Renal cortex interstitium (tissue), 11 donors: ENCODE measurements around the gene LRIT2. TPM values are rescaled to one million over a fixed set of nuclear protein-coding genes. Genes with fewer than 3 reads are reported as not detected.

Experiments used
- DNase-seq, 11 donors: peaks; one replicate each; pipeline ENCODE4 v3.0.0-alpha.2; 2013; ENCODE audit warnings: low read depth in 9 of 11, low spot score in 4 of 11; ENCODE audit errors: extremely low read depth in 1 of 11
- polyA plus RNA-seq, 3 donors: library from polyadenylated mRNA; unstranded; fragments of 120-200 nt; gene quantifications; one replicate each; pipeline ENCODE4 v1.2.1, GENCODE V29; 2013; ENCODE audit not compliant: insufficient read length in 3 of 3

LRIT2 gene
- polyA plus RNA-seq, 3 donors: not detected

- DNase-seq: no peak
These were observed 22.2 kb upstream of the LRIT2 start for GRCh38 chr10:84247496-84247895.

GRCh38 chr10:84244651-84245270 is 19.4 kb upstream of the LRIT2 start, which contains the start of gene RGR:
RGR (plus strand) TSS chr10:84245053; CDS start chr10:84245091, 38 bp downstream.
- no peak for DNase-seq

GRCh38 chr10:84243759-84244158 is 18.4 kb upstream of the LRIT2 start:
- DNase-seq: no peak

- no peak for DNase-seq
These were observed 15.9 kb upstream of the LRIT2 start, which contains the start of gene LRIT1 for GRCh38 chr10:84241185-84241790. LRIT1 (minus strand) TSS chr10:84241546; CDS start chr10:84241439, 107 bp downstream.

- no peak for DNase-seq
These were observed 13.6 kb upstream of the LRIT2 start for GRCh38 chr10:84238909-84239308.

GRCh38 chr10:84237199-84238051 is 12.1 kb upstream of the LRIT2 start:
- no peak for DNase-seq

- no peak for DNase-seq
These were observed 11.5 kb upstream of the LRIT2 start for GRCh38 chr10:84236807-84237198.

GRCh38 chr10:84235096-84235495 is 9.8 kb upstream of the LRIT2 start:
- DNase-seq: no peak

- no peak for DNase-seq
These were observed 9.1 kb upstream of the LRIT2 start for GRCh38 chr10:84234479-84234878.

- no peak for DNase-seq
These were observed 8.6 kb upstream of the LRIT2 start for GRCh38 chr10:84233940-84234339.

- no peak for DNase-seq
These were observed 7.0 kb upstream of the LRIT2 start for GRCh38 chr10:84232376-84232775.

GRCh38 chr10:84230359-84230758 is 5.0 kb upstream of the LRIT2 start:
- no peak for DNase-seq

- DNase-seq: no peak
These were observed 2.5 kb upstream of the LRIT2 start for GRCh38 chr10:84227810-84228209.

- DNase-seq: no peak
These were observed 1.3 kb upstream of the LRIT2 start for GRCh38 chr10:84226616-84227015.

- peak in 10 of 11 donors; percentile 5 to 46 (median 28) for DNase-seq
These were observed 824 bp downstream of the LRIT2 start for GRCh38 chr10:84224411-84225028.

GRCh38 chr10:84221916-84222315 is 3.4 kb downstream of the LRIT2 start:
- DNase-seq: no peak

- no peak for DNase-seq
These were observed 7.6 kb downstream of the LRIT2 start for GRCh38 chr10:84217746-84218145.

- no peak for DNase-seq
These were observed 8.5 kb downstream of the LRIT2 start for GRCh38 chr10:84216834-84217233.

GRCh38 chr10:84214612-84215235 is 10.6 kb downstream of the LRIT2 start:
- no peak for DNase-seq
